GM21737 (cell line): Measurements from ENCODE around the gene AGBL5.

Experiments used
- ATAC-seq: cut with Tn5 transposase; IDR thresholded peaks from one replicate; pipeline ENCODE4 v1.9.1; 2021; ENCODE audit warnings: mild to moderate bottlenecking, moderate library complexity; ENCODE audit not compliant: unreplicated experiment

AGBL5 gene

GRCh38 chr2:27050996-27051901 is at the start of gene AGBL5:
TSS of gene AGBL5 (plus strand) at chr2:27051668. CDS start at chr2:27052959, 1,291 bp downstream.
- ATAC-seq, result peak; percentile 63

GRCh38 chr2:27001950-27002349 is 49.5 kb upstream of the AGBL5 start:
- ATAC-seq, result no peak

- no peak for ATAC-seq
These were observed 48.5 kb upstream of the AGBL5 start for GRCh38 chr2:27003007-27003406.

- no peak for ATAC-seq
These were observed 47.6 kb upstream of the AGBL5 start for GRCh38 chr2:27003857-27004256.

GRCh38 chr2:27006602-27007415 is 44.7 kb upstream of the AGBL5 start:
- no peak for ATAC-seq

- no peak for ATAC-seq
These were observed 43.8 kb upstream of the AGBL5 start for GRCh38 chr2:27007416-27008374.

- ATAC-seq, result no peak
These were observed 42.8 kb upstream of the AGBL5 start for GRCh38 chr2:27008678-27009077.

- no peak for ATAC-seq
These were observed 42.4 kb upstream of the AGBL5 start for GRCh38 chr2:27009083-27009482.

- no peak for ATAC-seq
These were observed 41.8 kb upstream of the AGBL5 start for GRCh38 chr2:27009716-27010115.

- no peak for ATAC-seq
These were observed 41.3 kb upstream of the AGBL5 start for GRCh38 chr2:27010139-27010538.

- no peak for ATAC-seq
These were observed 37.7 kb upstream of the AGBL5 start for GRCh38 chr2:27013738-27014137.

GRCh38 chr2:27014771-27015433 is 36.6 kb upstream of the AGBL5 start:
- ATAC-seq, result no peak

GRCh38 chr2:27016801-27017325 is 34.6 kb upstream of the AGBL5 start:
- no peak for ATAC-seq

GRCh38 chr2:27018142-27018541 is 33.3 kb upstream of the AGBL5 start:
- no peak for ATAC-seq

GRCh38 chr2:27019459-27019858 is 32.0 kb upstream of the AGBL5 start:
- no peak for ATAC-seq

GRCh38 chr2:27019931-27020855 is 31.3 kb upstream of the AGBL5 start:
- ATAC-seq, result no peak

GRCh38 chr2:27021253-27022049 is 30.0 kb upstream of the AGBL5 start:
- no peak for ATAC-seq

- ATAC-seq, result no peak
These were observed 27.7 kb upstream of the AGBL5 start for GRCh38 chr2:27023740-27024139.
